Keratinocyte (primary cell): ENCODE results near the gene TAOK1. TPM values are rescaled to one million over a fixed set of nuclear protein-coding genes. Genes with fewer than 3 reads are reported as not detected.

Experiments used
- DNase-seq: peaks from one replicate; pipeline ENCODE4 v3.0.0-alpha.2; 2011; ENCODE audit warnings: low read depth, missing footprints, low spot score
- FAIRE-seq: peaks from 2 replicates; lab custom pipeline; 2011; peaks lifted over from hg19 to GRCh38; lab: Jason Lieb, UNC
- H2AFZ ChIP-seq: 2 replicates; pipeline ENCODE4 v1.6.0; 2012; ENCODE audit warnings: low read length, control low read depth, inconsistent platforms; ENCODE audit not compliant: control insufficient read depth
- H3K27ac ChIP-seq: 2 replicates; pipeline ENCODE4 v1.5.1; 2011; ENCODE audit warnings: low read length; ENCODE audit not compliant: control insufficient read depth, insufficient read depth
- H3K27me3 ChIP-seq: 3 replicates; pipeline ENCODE4 v1.6.0; 2011; ENCODE audit warnings: low read length; ENCODE audit not compliant: control insufficient read depth, insufficient read depth; ENCODE audit errors: extremely low read depth
- H3K36me3 ChIP-seq, 2 experiments: 2 replicates in 1 of 2; 3 replicates in 1 of 2; pipeline ENCODE4 v1.5.1; 2011; ENCODE audit warnings: low read length in 2 of 2, mild to moderate bottlenecking in 1 of 2; ENCODE audit not compliant: control insufficient read depth in 2 of 2, insufficient read depth in 2 of 2; ENCODE audit errors: extremely low read depth in 1 of 2
- H3K4me1 ChIP-seq: 3 replicates; pipeline ENCODE4 v1.5.1; 2011; ENCODE audit warnings: low read length; ENCODE audit not compliant: control insufficient read depth, insufficient read depth; ENCODE audit errors: extremely low read depth
- H3K4me2 ChIP-seq: 3 replicates; pipeline ENCODE4 v1.6.0; 2011; ENCODE audit warnings: low read depth, low read length; ENCODE audit not compliant: control insufficient read depth, insufficient read depth; ENCODE audit errors: extremely low read depth
- H3K4me3 ChIP-seq, 3 experiments: fragments of 200-600 bp in 1 of 3; sonication (generic) in 1 of 3; 2 replicates in 2 of 3; 3 replicates in 1 of 3; pipeline ENCODE4 v1.5.1; 2011 to 2016; ENCODE audit warnings: low read length in 3 of 3, mild to moderate bottlenecking in 3 of 3, control low read depth in 2 of 3, inconsistent platforms in 1 of 3, low read depth in 1 of 3, mixed read lengths in 1 of 3, mixed run types in 1 of 3, moderate library complexity in 1 of 3; ENCODE audit not compliant: control insufficient read depth in 2 of 3, insufficient read depth in 2 of 3; ENCODE audit errors: extremely low read depth in 1 of 3
- H3K79me2 ChIP-seq: 2 replicates; pipeline ENCODE4 v1.6.0; 2012; ENCODE audit warnings: low read length; ENCODE audit not compliant: control insufficient read depth, insufficient read depth
- H3K9ac ChIP-seq: 3 replicates; pipeline ENCODE4 v1.6.0; 2011; ENCODE audit warnings: low read length; ENCODE audit not compliant: control insufficient read depth, insufficient read depth; ENCODE audit errors: extremely low read depth
- H3K9me1 ChIP-seq: 3 replicates; pipeline ENCODE4 v1.6.0; 2011; ENCODE audit warnings: low read length; ENCODE audit not compliant: control insufficient read depth, insufficient read depth; ENCODE audit errors: extremely low read depth
- H3K9me3 ChIP-seq: 2 replicates; pipeline ENCODE4 v1.5.1; 2012; ENCODE audit warnings: low read depth, low read length; ENCODE audit not compliant: control insufficient read depth
- H4K20me1 ChIP-seq: 3 replicates; pipeline ENCODE4 v1.6.0; 2011; ENCODE audit warnings: low read length; ENCODE audit not compliant: control insufficient read depth, insufficient read depth; ENCODE audit errors: extremely low read depth
- EZH2 ChIP-seq: IDR thresholded peaks from one replicate; pipeline ENCODE4 v1.6.1; 2012; ENCODE audit warnings: inconsistent platforms, mild to moderate bottlenecking, low read length, moderate library complexity
- dilution Hi-C: fragments of 300-500 bp; cut with MboI; formaldehyde crosslinking; loops from one replicate; pipeline ENCODE4 v1.7.0; 2020; ENCODE audit warnings: low sequenced_read_pairs; ENCODE audit not compliant: extremely low pct_ligation_motif_present
- polyA plus RNA-seq, 5 experiments: library from polyadenylated mRNA; depleted of rRNA in 3 of 5; stranded (reverse) in 3 of 5; stranded (forward) in 1 of 5; unstranded in 1 of 5; fragments of >200 nt; gene quantifications; 1 replicate in 1 of 5; 2 replicates in 3 of 5; 3 replicates in 1 of 5; pipeline versions ENCODE4 v1.2.1 to v1.2.3, GENCODE V29; 2011 to 2012; ENCODE audit warnings: missing spikeins in 2 of 5, low read depth in 1 of 5, low replicate concordance in 1 of 5
- TF ChIP-seq, protein P1 (sequence below), 3 experiments: IDR thresholded peaks in 1 of 3; conservative IDR thresholded peaks in 1 of 3; optimal IDR thresholded peaks in 1 of 3; 2 replicates in 2 of 3; 3 replicates in 1 of 3; pipeline versions ENCODE3 to v1.5.1; 2011; ENCODE audit warnings: low read length in 3 of 3, mild to moderate bottlenecking in 3 of 3, moderate library complexity in 2 of 3, control low read depth in 1 of 3, inconsistent platforms in 1 of 3; ENCODE audit not compliant: insufficient read depth in 2 of 3; ENCODE audit errors: extremely low read depth in 1 of 3

The TAOK1 gene
- polyA plus RNA-seq, 1 donor (not counting 4 experiments of a cell fraction or from before 2014, with no cell fraction given) = 26.7 TPM

- Histone ChIP-seq H3K4me2 (no peak overlapping the region), H3K4me3 (no peak overlapping the region), H3K4me1 (no peaks in the 10 kb centered on the region), H3K79me2 (no peaks in the 10 kb centered on the region), H2AFZ (no peak overlapping the region), H3K9me3 (no peaks in the 10 kb centered on the region), H3K27me3 (no peaks in the 10 kb centered on the region), H3K36me3 (peaks cover 10 to 15% of the 10 kb centered on the region in 2 experiments), H3K9ac (no peak overlapping the region), H4K20me1 (no peaks in the 10 kb centered on the region), H3K27ac (no peak overlapping the region), H3K9me1 (no peaks in the 10 kb centered on the region)
- dilution Hi-C loops = no loop called here
- DNase-seq (no peak), FAIRE-seq (no peak)
- no peak for TF ChIP-seq EZH2
- TF ChIP-seq, protein P1, sequence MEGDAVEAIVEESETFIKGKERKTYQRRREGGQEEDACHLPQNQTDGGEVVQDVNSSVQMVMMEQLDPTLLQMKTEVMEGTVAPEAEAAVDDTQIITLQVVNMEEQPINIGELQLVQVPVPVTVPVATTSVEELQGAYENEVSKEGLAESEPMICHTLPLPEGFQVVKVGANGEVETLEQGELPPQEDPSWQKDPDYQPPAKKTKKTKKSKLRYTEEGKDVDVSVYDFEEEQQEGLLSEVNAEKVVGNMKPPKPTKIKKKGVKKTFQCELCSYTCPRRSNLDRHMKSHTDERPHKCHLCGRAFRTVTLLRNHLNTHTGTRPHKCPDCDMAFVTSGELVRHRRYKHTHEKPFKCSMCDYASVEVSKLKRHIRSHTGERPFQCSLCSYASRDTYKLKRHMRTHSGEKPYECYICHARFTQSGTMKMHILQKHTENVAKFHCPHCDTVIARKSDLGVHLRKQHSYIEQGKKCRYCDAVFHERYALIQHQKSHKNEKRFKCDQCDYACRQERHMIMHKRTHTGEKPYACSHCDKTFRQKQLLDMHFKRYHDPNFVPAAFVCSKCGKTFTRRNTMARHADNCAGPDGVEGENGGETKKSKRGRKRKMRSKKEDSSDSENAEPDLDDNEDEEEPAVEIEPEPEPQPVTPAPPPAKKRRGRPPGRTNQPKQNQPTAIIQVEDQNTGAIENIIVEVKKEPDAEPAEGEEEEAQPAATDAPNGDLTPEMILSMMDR (optimal IDR thresholded peaks at IDR 0.05 in 1 of 3, IDR thresholded peaks at IDR 0.05 in 1 of 3, conservative IDR thresholded peaks at IDR 0.05 in 1 of 3; ENCODE audit: extremely low read depth in 1 of 3, insufficient read depth in 2 of 3, low read length in 3 of 3) = no peak
These were observed 115.7 kb downstream of the TAOK1 start for GRCh38 chr17:29505836-29506235.

- TF ChIP-seq EZH2 = no peak
- TF ChIP-seq, protein P1 (optimal IDR thresholded peaks at IDR 0.05 in 1 of 3, IDR thresholded peaks at IDR 0.05 in 1 of 3, conservative IDR thresholded peaks at IDR 0.05 in 1 of 3; ENCODE audit: extremely low read depth in 1 of 3, insufficient read depth in 2 of 3, low read length in 3 of 3) = no peak
- FAIRE-seq (no peak), DNase-seq (no peak)
- Histone ChIP-seq H3K9me1 (no peaks in the 10 kb centered on the region), H3K79me2 (no peaks in the 10 kb centered on the region), H3K9ac (no peak overlapping the region), H3K36me3 (peaks cover 4 to 14% of the 10 kb centered on the region in 2 experiments), H2AFZ (no peak overlapping the region), H3K27me3 (no peaks in the 10 kb centered on the region), H3K27ac (no peak overlapping the region), H3K4me2 (no peak overlapping the region), H3K4me1 (no peaks in the 10 kb centered on the region), H3K4me3 (no peak overlapping the region), H3K9me3 (no peaks in the 10 kb centered on the region), H4K20me1 (no peaks in the 10 kb centered on the region)
- dilution Hi-C loops = no loop called here
These were observed 120.8 kb downstream of the TAOK1 start for GRCh38 chr17:29510953-29511352.
